Transverse colon (tissue), 4 donors: ENCODE measurements around the gene TBX6. TPM values are rescaled to one million over a fixed set of nuclear protein-coding genes. Genes with fewer than 3 reads are reported as not detected.

Experiments
- DNase-seq: peaks from one replicate; pipeline ENCODE4 v3.0.0-alpha.2; 2019
- H3K27ac ChIP-seq, 4 donors: fragments of 200-600 bp; sonication (generic); 2 replicates each; pipeline ENCODE4 v1.5.1; 2016 to 2018; ENCODE audit warnings: inconsistent platforms in 4 of 4
- H3K27me3 ChIP-seq: fragments of 200-600 bp; sonication (generic); 2 replicates; pipeline ENCODE4 v1.5.1; 2017; ENCODE audit warnings: inconsistent platforms
- H3K36me3 ChIP-seq, 4 donors: fragments of 200-600 bp; sonication (generic); 2 replicates each; pipeline ENCODE4 v1.5.1; 2017 to 2019; ENCODE audit warnings: inconsistent platforms in 4 of 4
- H3K4me1 ChIP-seq, 4 donors: fragments of 200-600 bp; sonication (generic); 2 replicates each; pipeline ENCODE4 v1.5.1; 2017 to 2020; ENCODE audit warnings: inconsistent platforms in 4 of 4
- H3K4me3 ChIP-seq, 4 donors: fragments of 200-600 bp; sonication (generic); 1 replicate in 1 of 4; 2 replicates in 3 of 4; pipeline versions ENCODE4 v1.5.1 to v1.6.1; 2017 to 2019; ENCODE audit warnings: inconsistent platforms in 4 of 4
- H3K9me3 ChIP-seq, 2 donors: fragments of 200-600 bp; sonication (generic); 2 replicates each; pipeline ENCODE4 v1.5.1; 2017 to 2019; ENCODE audit warnings: inconsistent platforms in 2 of 2
- CTCF ChIP-seq, 5 experiments: fragments of 200-600 bp in 3 of 5; fragments of 450-650 bp in 2 of 5; sonication (generic) in 3 of 5; IDR thresholded peaks; 1 replicate in 2 of 5; 2 replicates in 3 of 5; pipeline ENCODE4 v1.5.1; 2016 to 2017; ENCODE audit warnings: antibody characterized with exemption in 5 of 5, inconsistent platforms in 3 of 5, mild to moderate bottlenecking in 2 of 5, moderate library complexity in 1 of 5
- EP300 ChIP-seq: sonication (generic); formaldehyde crosslinking; IDR thresholded peaks from one replicate; pipeline ENCODE4 v1.6.1; 2017; ENCODE audit warnings: antibody characterized with exemption, low read depth
- POLR2A ChIP-seq: fragments of 450-650 bp; IDR thresholded peaks from one replicate; pipeline ENCODE4 v1.6.1; 2016; ENCODE audit warnings: antibody characterized with exemption, mild to moderate bottlenecking, moderate library complexity
- POLR2AphosphoS5 ChIP-seq, 3 donors: sonication (generic); formaldehyde crosslinking; IDR thresholded peaks; one replicate each; pipeline ENCODE4 v1.6.1; 2016; ENCODE audit warnings: antibody characterized with exemption in 3 of 3
- WGBS, 2 donors: methylation state at CpG; one replicate each; pipeline ENCODE4 v1.1.5; 2018; ENCODE audit warnings: low coverage in 1 of 2; 5-methylcytosine and 5-hydroxymethylcytosine counted together
- in situ Hi-C, 4 donors: fragments of 200-750 bp; cut with MboI; loops; one replicate each; pipeline versions ENCODE4 v1.15.0 to v1.15.1; 2017; ENCODE audit warnings: low sequenced_read_pairs in 3 of 4, low pct_ligation_motif_present in 1 of 4, low pct_unique_long_range_greater_than_20kb in 1 of 4
- intact Hi-C: fragments of 100-400 bp; cut with DNase I; formaldehyde crosslinking; loops from one replicate; pipeline ENCODE4 v1.15.1; 2023; ENCODE audit warnings: low total_unique reads
- total RNA-seq, 4 donors: library from RNA; depleted of rRNA; stranded (reverse); fragments of >200 nt; gene quantifications; one replicate each; pipeline ENCODE4 v1.1.0, GENCODE V29; 2016

Gene TBX6
- total RNA-seq, 4 donors from 2014 or later = 0.82 to 2.2 TPM; not detected in 2

GRCh38 chr16:30064729-30065101 lies 27.0 kb downstream of the TBX6 start:
- no peaks in the 10 kb centered on the region for H3K27me3 ChIP-seq
- DNase-seq = no peak
- 0% methylated on average over 22 of the region's 25 CpGs; no CpG with 5 or more reads in 1 of the 2 donors for WGBS, 2 donors
- no peaks in the 10 kb centered on the region for H3K9me3 ChIP-seq
- peaks cover 39 to 54% (median 47%) of the 10 kb centered on the region in 4 donors for H3K4me1 ChIP-seq
- TF ChIP-seq CTCF (IDR thresholded peaks at IDR 0.05) (no peak), POLR2AphosphoS5 (IDR thresholded peaks at IDR 0.05) (peak in 1 of 3 donors; percentile 29)
- H3K27ac ChIP-seq = peak overlapping the region; percentile 91 to 99 (median 98)
- H3K36me3 ChIP-seq = peaks cover 3 to 25% (median 13%) of the 10 kb centered on the region in 4 donors
- in situ Hi-C loops = no loop called here
- H3K4me3 ChIP-seq = peak overlapping the region; percentile 47 to 94 (median 82)
- intact Hi-C loops = no loop called here

GRCh38 chr16:30063893-30064728 lies 27.6 kb downstream of the TBX6 start:
- WGBS, 2 donors = 0 to 6% methylated on average over 1 to 25 of the region's 27 CpGs
- intact Hi-C loops = no loop called here
- Histone ChIP-seq H3K9me3 (no peaks in the 10 kb centered on the region), H3K4me1 (peaks cover 33 to 48% (median 41%) of the 10 kb centered on the region in 4 donors), H3K27ac (peak overlapping the region; percentile 91 to 99 (median 98)), H3K36me3 (peaks cover 2 to 18% (median 9%) of the 10 kb centered on the region in 4 donors), H3K27me3 (no peaks in the 10 kb centered on the region), H3K4me3 (peak overlapping the region; percentile 47 to 94 (median 82))
- DNase-seq = peak; percentile 80
- in situ Hi-C loops = no loop called here
- peak in 3 of 5 experiments; percentile 15 to 23 (median 18) for TF ChIP-seq CTCF (IDR thresholded peaks at IDR 0.05)
- peak in 2 of 3 donors; percentile 64 to 65 for TF ChIP-seq POLR2AphosphoS5 (IDR thresholded peaks at IDR 0.05)
- TF ChIP-seq POLR2A = peak; percentile 42
- no peak for TF ChIP-seq EP300

- Histone ChIP-seq H3K4me3 (peak overlapping the region; percentile 47 to 94 (median 82)), H3K27ac (peak overlapping the region; percentile 91 to 99 (median 98)), H3K27me3 (no peaks in the 10 kb centered on the region), H3K36me3 (peaks cover 0 to 11% (median 5%) of the 10 kb centered on the region in 4 donors), H3K4me1 (peaks cover 26 to 41% (median 33%) of the 10 kb centered on the region in 4 donors), H3K9me3 (no peaks in the 10 kb centered on the region)
- WGBS, 2 donors = 59 to 71% methylated on average over 5 to 12 of the region's 12 CpGs
- DNase-seq = no peak
- in situ Hi-C loops (no loop called here), intact Hi-C loops (no loop called here)
- TF ChIP-seq POLR2AphosphoS5 (IDR thresholded peaks at IDR 0.05) (no peak), POLR2A (no peak), CTCF (IDR thresholded peaks at IDR 0.05) (no peak), EP300 (no peak)
Measured at GRCh38 chr16:30063278-30063892, 28.3 kb downstream of the TBX6 start.

GRCh38 chr16:30060836-30061554 lies 30.7 kb downstream of the TBX6 start:
- no peak overlapping the region for H3K4me3 ChIP-seq
- H3K27me3 ChIP-seq = no peaks in the 10 kb centered on the region
- H3K4me1 ChIP-seq = peaks cover 10 to 21% (median 16%) of the 10 kb centered on the region in 4 donors
- no peak overlapping the region for H3K27ac ChIP-seq
- no peaks in the 10 kb centered on the region for H3K9me3 ChIP-seq
- 76% methylated on average over 2 of the region's 2 CpGs; no CpG with 5 or more reads in 1 of the 2 donors for WGBS, 2 donors
- no peak for TF ChIP-seq EP300
- no peak for TF ChIP-seq POLR2AphosphoS5 (IDR thresholded peaks at IDR 0.05)
- TF ChIP-seq CTCF (IDR thresholded peaks at IDR 0.05) = no peak
- no peak for TF ChIP-seq POLR2A
- in situ Hi-C loops (no loop called here), intact Hi-C loops (no loop called here)
- no peaks in the 10 kb centered on the region for H3K36me3 ChIP-seq
- DNase-seq = no peak
